Stimulated activated CD8-positive, alpha-beta memory T cell treated with anti-CD3 and anti-CD28 coated beads, Interleukin-7, amount 100 ng/mL, for 24 hours (primary cell): ENCODE measurements around the gene PHOX2B.
"Not testable (repeated sequence)": the region's sequence is repeated elsewhere in the genome, so short reads cannot be mapped to it uniquely, and the experiment has no call there.

Source experiments
- DNase-seq: peaks from one replicate; pipeline ENCODE4 v3.0.0-alpha.2; 2020; ENCODE audit warnings: low read depth

PHOX2B gene

DNA sequence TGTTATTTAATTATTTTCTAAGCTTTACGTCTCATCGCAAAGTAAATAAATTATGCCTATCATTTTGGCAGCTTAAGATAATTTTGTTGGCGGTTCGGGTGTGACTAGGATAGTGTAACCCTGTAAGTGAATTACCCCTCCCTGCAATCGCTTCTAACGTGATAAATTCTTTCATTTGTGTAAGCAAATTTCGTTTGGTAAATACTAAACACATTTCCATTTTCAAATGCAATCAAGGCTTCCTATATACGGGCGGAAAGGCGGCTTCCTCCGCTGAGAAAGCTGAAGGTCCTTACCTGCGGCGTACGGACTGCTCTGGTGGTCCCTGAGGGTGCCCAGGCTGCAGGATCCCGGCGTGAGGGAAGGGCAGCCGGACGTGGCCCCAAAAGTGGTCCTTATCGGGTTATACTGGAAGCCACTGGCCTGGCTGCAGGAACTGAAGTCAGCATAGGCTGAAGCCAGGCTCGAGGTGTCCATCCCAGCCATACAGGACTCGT lies 403 bp downstream of the PHOX2B start:
- DNase-seq, result no peak

- DNase-seq, result no peak
Measured at GRCh38 chr4:41747230-41748055, 1.1 kb downstream of the PHOX2B start.

- no peak for DNase-seq
Measured at GRCh38 chr4:41746440-41747229, 1.9 kb downstream of the PHOX2B start.

- DNase-seq, result no peak
Measured at GRCh38 chr4:41746025-41746439, 2.5 kb downstream of the PHOX2B start.

DNA sequence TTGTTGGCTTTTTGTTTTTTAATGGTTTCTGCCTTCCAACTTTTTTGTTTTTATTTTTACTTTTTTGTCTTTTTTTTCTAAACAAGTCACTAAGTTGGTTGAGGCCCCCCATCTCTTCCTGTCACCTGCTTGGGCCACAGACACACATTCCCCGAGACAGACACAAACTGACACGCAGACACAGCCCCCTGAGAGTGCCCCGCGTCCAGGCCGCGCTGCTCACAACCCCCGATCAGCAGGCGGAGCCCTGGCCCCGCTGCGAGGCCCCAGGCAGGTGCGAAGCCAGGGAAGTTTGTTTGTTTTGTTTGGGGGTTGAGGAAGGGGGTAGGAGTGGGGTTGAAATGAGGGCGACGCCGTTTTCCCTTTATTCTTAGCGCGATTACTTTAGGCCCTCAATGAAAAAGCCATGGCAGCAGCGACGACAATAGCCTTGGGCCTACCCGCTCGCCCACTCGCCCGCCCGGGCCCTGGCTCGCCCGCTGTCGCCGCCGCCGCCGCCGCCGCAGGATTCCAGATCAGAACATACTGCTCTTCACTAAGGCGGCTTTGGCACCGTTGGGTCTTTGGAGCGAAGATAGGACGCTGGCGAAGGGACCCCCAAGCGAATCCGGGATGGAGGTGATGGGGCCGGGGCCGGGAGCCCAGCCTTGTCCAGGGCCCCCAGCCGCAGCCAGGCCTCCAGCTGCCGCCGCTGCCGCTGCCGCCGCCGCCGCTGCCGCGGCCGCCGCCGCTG lies 3.1 kb downstream of the PHOX2B start:
- DNase-seq, result no peak

DNA sequence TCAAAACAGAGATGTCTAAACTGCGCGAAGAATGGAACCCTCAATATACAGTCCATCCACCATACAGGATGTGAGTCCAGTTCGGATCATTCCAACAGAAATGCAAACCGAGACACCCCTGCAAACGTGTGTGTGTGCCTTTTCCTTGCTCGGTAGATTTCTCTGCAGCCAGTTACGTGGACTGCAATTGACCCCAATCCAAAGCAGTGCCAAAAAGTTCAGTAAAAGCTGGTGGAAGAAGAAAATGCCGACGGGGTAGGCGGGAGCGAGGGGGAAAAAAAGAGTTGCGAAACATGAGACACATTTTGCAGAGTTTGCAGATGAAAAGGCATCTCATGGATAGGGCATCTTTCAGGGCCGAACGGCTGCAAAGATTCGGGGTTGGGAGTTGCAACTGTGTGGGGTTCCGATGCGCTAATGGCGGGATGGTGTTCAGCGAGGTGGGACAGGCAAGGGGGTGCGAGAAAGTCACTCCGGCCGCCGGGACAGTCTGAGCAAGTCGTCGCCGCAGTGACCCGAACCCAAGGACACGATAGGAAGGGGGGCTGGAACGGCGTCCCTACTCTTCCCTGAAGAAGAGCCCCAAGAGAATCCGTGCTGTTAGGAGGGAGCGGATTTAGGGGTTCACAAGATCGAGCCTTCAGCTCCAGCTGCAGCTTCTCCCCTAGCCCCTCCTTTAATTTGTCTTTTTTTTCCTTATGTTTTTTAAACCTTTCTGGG lies 3.8 kb downstream of the PHOX2B start:
- no peak for DNase-seq

DNA sequence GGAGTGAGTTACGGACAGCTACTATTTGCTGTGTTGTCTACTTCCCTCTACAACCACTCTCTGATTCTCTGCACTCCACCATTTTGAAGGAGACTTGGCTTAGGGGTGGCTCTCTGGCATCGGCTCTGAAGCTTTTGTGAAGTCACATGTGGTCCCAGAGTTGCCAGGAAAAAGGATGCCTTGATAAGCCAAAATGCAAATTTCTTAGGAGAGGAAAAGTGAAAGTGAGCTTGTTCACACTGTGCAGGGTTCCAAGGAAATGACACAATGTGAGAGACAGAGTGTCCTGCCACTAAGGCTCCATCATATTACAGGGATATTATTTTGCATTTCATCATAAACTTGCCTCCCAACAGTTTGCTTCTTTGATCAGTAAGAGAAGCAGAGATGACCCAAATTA lies 7.2 kb downstream of the PHOX2B start:
- DNase-seq, result no peak

GRCh38 chr4:41737491-41737890 lies 11.0 kb downstream of the PHOX2B start:
- DNase-seq, result not testable (repeated sequence)

- DNase-seq, result no peak
Measured at GRCh38 chr4:41734371-41734770, 14.2 kb downstream of the PHOX2B start.

GRCh38 chr4:41731569-41732126 lies 16.9 kb downstream of the PHOX2B start:
- DNase-seq, result no peak

DNA sequence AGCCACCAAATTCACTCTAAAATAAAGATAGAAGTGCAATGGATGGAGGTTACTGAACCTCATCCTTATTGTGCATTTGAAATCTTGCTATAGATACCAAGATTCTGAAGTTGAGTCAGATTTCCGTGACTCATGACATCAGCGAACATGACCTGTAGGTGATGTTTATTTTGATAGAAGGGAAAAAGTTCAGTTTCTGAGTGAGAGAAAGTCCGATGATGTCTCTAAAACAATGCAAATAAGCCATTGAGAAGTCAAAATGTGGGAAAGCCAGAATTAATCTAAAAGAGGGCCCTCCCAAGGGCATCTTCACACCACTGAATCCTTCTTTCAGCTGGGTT lies 20.0 kb downstream of the PHOX2B start:
- DNase-seq, result no peak

- DNase-seq, result no peak
Measured at GRCh38 chr4:41727861-41728572, 20.5 kb downstream of the PHOX2B start.

DNA sequence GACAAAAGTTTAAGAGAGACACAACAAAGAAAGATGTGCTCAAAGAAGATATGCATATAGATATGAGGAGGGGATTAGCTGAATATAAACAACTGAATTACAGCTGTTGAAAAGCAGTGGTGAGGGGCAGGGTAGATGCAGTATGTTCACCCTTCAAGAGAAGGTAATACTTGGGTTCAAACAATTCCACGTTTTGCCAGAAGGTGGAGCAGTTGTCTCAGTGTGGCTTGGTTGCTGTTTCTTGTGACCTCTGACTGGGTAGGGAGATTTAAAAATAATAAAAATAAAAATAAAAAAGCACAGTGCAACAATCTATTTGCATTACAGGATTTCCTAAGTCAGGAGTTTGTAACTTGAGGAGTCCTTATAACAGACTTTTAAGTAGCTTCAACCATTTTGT lies 23.3 kb downstream of the PHOX2B start:
- DNase-seq, result no peak

DNA sequence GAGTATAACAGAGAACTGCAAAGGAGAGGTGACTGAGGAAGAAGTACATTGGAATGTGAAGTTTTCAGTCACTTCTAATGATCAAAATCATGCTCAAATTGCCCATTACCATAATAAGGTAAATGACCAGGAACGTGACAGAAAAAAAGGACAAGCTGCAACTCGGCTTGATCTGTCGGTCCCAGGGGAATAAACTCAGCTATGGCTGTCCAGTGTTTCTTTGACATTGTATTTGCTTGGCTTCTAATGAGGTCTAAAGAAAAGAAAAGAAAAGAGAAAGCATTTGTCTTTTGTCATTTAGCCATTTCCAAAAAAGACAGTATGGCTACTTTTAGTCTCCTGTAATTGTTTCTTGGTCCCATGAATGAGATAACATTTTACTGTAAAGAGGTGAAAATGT lies 25.2 kb downstream of the PHOX2B start:
- no peak for DNase-seq

DNA sequence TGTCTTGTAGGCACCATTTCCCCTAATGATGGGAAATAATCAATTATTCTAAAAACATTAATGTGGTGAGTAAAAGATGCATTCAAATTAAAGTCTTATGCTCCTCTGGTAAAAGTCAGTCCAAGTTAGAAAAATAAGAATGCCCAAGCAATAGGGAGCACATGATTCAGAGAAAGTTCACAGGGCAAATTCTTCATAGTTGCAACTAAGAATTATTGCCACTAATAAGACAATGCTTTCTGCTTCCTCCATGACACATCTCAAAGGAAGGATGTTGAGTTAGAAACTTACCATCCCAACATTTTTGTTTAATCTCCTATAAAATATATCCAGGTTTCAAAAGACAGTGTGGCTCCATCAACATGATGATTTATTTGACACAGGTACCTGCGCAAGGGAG lies 26.3 kb downstream of the PHOX2B start:
- DNase-seq, result no peak

DNA sequence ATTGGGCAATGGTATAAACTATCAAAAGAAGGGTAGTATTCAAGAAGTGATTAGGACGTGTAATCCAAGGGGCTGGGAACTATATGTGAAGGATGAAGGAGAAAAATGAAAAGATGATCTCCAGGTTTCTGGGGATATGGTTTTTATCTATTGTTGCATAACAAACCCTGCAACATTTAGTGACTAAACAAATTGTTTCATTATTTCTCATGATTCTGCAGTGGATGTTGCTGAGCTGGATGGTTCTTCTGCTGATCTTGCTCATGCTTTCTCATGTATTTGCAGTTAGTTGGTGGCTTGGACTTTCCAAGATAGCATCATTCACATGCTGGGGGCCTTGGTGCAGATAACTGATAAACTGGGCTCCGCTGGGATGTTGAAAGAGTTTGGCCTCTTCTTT lies 29.1 kb downstream of the PHOX2B start:
- DNase-seq, result no peak

- no peak for DNase-seq
Measured at GRCh38 chr4:41718907-41719306, 29.6 kb downstream of the PHOX2B start.

- DNase-seq, result no peak
Measured at GRCh38 chr4:41715155-41715554, 33.4 kb downstream of the PHOX2B start.

DNA sequence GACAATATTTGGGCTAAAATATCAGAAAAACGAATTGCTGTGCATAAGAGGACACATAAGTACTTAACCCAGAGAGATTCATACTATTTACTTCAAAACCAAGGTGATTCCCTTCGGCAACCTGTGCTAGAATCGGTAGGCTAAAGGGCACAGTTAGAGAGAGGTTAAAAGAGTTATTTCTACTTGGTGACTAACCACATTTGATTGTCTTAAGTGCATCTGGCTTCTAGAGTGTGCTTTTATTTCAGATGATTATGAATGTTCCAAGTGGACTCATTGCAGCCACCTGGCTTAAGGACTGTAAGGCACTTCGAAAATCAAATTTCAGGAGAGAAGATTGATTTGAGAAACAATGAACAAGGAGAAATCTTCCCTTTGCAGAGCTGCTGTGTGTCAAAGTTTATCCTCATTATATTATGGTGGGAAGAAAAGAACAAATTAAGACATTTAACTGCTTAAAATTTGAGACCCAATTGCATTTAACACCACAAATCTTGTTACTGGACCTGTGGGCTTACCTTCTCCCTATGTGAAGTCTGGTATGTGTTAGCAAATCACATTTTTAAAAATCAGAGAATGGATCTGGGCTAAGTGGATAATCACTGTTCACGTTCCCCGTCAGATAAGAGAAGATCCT lies 34.0 kb downstream of the PHOX2B start:
- no peak for DNase-seq

DNA sequence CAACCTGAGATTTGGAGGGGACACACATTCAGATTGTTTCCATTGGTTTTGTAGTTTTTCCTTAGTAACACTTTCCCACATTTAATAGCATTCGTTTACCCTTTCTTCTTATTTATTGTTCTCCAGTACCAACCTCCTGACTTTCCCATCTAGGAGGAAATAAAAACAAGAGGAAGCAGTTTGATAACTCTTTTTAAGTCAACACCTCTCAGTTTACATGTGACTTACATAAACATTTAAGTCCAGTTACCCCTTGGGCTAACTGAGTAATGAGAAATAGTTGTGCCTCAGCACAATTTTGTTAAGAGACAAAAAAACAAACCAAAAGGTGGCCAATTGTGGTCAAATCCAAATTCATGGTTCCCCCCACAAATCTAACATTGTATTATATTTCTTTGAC lies 34.8 kb downstream of the PHOX2B start:
- DNase-seq, result no peak

- DNase-seq, result no peak
Measured at GRCh38 chr4:41712425-41712824, 36.1 kb downstream of the PHOX2B start.
